Upper lobe of right lung (tissue), 1 donor: ENCODE data around the gene CCBE1. TPM values are rescaled to one million over a fixed set of nuclear protein-coding genes. Genes with fewer than 3 reads are reported as not detected.

Source experiments
- ATAC-seq: fragments of 200-7000 bp; cut with Tn5 transposase; one replicate; pipeline ENCODE4 v1.9.1; 2020; ENCODE audit warnings: mild to moderate bottlenecking, moderate library complexity
- DNase-seq: peaks from one replicate; pipeline ENCODE4 v3.0.0-alpha.2; 2020
- H3K27ac ChIP-seq: fragments of 200-600 bp; one replicate; pipeline ENCODE4 v1.8.0; 2022
- H3K27me3 ChIP-seq: fragments of 200-600 bp; one replicate; pipeline ENCODE4 v1.8.0; 2022; ENCODE audit warnings: mild to moderate bottlenecking
- H3K36me3 ChIP-seq: fragments of 200-600 bp; one replicate; pipeline ENCODE4 v1.8.0; 2022
- H3K4me1 ChIP-seq: fragments of 200-600 bp; one replicate; pipeline ENCODE4 v1.8.0; 2022
- H3K4me3 ChIP-seq: fragments of 200-600 bp; one replicate; pipeline ENCODE4 v1.8.0; 2022; ENCODE audit warnings: mild to moderate bottlenecking
- H3K9me3 ChIP-seq: fragments of 200-600 bp; one replicate; pipeline ENCODE4 v1.8.0; 2022
- intact Hi-C: fragments of 100-400 bp; cut with DNase I; formaldehyde crosslinking; loops from one replicate; pipeline ENCODE4 v1.11.0; 2022
- total RNA-seq: library from RNA; stranded (reverse); fragmentation: NEBNext Ultra II Directional; extraction: Animal tissue kit (Norgen Biotek cat#: 25700); gene quantifications from one replicate; pipeline ENCODE4 v1.2.1, GENCODE V29; 2021
- TF ChIP-seq, protein P1 (sequence below): fragments of 200-600 bp; IDR thresholded peaks from one replicate; pipeline ENCODE4 v1.8.0; 2022; ENCODE audit warnings: antibody characterized with exemption
- donor health status: DM: no; HTN: yes; CAD: no; lungs with severe emphysema.

Gene CCBE1
- total RNA-seq, 1 donor from 2014 or later: 27.8 TPM

DNA sequence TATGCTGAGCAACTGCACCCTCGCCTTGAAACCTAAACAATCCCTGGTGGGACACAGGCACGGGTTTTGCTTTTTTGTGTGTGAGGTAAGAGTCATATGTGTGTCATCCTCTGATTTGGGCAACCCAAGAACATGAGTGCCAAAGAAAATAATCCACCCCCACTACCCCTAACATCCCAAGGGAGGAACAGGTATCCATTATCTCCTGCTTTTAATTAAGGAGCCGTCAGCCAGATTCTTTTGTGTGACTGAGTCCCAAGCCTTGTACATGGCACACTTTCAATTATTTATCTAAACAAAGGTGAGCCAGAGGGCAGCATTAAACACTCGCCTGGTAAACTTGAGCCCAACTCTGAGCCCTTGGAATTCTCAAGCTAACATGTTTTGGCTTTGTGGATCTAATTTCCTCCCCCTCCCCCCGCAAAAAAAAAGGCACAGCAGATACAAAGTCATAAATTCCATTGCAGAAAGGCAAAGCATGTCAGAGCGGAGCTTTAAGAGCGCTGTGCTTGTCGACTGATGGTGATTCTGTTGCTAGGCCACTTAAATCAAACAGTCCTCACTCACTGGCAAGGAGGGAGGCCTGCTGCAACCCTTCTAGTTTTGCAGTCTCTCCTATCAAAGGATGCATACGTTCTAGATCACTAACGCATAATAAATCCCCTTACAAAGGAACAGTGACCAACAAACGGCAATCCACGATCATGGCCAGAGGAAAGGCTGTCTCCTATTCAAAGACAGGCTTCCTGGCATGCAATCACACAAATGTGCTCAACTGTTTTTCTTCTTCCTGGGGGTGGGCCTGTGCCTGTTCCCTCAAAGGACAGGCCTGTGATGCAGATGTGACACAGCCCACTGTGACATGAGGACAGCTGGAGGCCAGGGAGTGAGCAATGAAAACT lies 194.7 kb downstream of the CCBE1 start:
- DNase-seq (no peak), ATAC-seq (peak; percentile 77)
- Histone ChIP-seq H3K9me3 (no peaks in the 10 kb centered on the region), H3K4me1 (no peaks in the 10 kb centered on the region), H3K36me3 (no peaks in the 10 kb centered on the region), H3K27ac (peak overlapping the region; percentile 74), H3K4me3 (no peak overlapping the region), H3K27me3 (no peaks in the 10 kb centered on the region)
- intact Hi-C loops: no loop called here
- TF ChIP-seq, protein P1, sequence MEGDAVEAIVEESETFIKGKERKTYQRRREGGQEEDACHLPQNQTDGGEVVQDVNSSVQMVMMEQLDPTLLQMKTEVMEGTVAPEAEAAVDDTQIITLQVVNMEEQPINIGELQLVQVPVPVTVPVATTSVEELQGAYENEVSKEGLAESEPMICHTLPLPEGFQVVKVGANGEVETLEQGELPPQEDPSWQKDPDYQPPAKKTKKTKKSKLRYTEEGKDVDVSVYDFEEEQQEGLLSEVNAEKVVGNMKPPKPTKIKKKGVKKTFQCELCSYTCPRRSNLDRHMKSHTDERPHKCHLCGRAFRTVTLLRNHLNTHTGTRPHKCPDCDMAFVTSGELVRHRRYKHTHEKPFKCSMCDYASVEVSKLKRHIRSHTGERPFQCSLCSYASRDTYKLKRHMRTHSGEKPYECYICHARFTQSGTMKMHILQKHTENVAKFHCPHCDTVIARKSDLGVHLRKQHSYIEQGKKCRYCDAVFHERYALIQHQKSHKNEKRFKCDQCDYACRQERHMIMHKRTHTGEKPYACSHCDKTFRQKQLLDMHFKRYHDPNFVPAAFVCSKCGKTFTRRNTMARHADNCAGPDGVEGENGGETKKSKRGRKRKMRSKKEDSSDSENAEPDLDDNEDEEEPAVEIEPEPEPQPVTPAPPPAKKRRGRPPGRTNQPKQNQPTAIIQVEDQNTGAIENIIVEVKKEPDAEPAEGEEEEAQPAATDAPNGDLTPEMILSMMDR: no peak

DNA sequence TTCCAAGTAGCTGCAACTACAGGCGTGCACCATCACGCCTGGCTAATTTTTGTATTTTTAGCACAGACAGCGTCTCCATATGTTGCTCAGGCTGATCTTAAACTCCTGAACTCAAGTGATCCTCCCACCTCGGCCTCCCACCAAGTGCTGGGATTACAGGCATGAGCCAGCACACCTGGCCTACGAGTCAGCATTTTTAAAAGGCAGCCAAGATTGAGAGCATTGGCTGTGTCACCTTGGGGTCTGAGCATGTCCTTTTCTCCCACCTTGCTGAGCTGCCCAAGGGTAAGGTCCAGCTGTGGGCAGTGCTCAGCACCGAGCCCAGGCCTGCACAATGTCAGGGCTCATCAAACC lies 195.3 kb downstream of the CCBE1 start:
- no peak for DNase-seq
- TF ChIP-seq, protein P1: no peak
- Histone ChIP-seq H3K9me3 (no peaks in the 10 kb centered on the region), H3K27me3 (no peaks in the 10 kb centered on the region), H3K4me3 (no peak overlapping the region), H3K27ac (peak overlapping the region; percentile 51), H3K36me3 (no peaks in the 10 kb centered on the region), H3K4me1 (no peaks in the 10 kb centered on the region)
- intact Hi-C loops: no loop called here
- ATAC-seq: no peak

DNA sequence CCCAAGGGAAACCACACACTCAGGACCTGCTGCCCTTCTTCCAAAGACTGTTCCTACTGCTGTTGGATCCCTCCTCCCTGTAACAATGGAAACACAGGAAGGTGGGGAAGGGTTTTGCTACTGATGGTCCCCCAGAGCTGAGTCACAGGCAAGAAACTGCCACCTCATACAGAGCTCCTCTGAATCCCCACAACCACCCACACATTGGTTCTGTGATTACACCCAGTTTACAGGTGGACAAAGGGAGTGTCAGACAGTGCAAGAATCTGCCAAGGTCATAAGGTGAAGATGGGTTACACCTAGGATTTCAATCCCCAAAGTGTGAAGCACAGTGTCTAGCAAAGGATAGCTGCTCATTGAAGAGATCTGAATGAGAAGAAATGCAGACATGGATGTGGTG lies 196.5 kb downstream of the CCBE1 start:
- H3K4me3 ChIP-seq: no peak overlapping the region
- H3K36me3 ChIP-seq: no peaks in the 10 kb centered on the region
- H3K9me3 ChIP-seq: no peaks in the 10 kb centered on the region
- intact Hi-C loops: no loop called here
- DNase-seq (no peak), ATAC-seq (no peak)
- no peak overlapping the region for H3K27ac ChIP-seq
- TF ChIP-seq, protein P1: no peak
- no peaks in the 10 kb centered on the region for H3K27me3 ChIP-seq
- H3K4me1 ChIP-seq: no peaks in the 10 kb centered on the region

DNA sequence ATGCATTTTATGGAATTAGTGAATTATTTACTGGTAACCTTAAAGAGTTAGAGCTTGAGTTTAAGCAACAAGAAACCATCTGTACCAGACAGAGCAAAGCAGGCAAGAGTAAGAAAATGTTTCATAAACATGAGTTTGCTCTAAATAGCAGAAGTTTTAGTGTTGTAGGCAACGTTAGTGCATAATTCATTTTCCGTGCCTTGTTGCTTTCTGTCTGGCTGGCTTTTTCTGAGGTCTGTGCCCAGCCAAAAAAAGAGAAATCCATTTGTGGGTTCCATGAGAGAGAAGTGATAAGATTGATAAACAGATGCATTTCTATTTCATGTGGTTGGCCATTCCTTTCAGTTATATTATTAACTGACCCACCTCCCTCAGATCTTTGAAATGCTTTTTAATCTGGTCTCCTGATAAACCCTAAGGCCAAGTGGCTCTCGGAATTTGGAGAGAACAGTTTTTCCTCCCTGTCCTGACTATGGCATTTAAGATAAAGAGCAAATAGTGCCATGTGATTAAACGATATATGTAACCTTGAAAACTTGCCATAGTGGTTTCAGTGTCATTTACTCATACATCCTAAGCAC lies 198.6 kb downstream of the CCBE1 start:
- ATAC-seq (no peak), DNase-seq (no peak)
- no peaks in the 10 kb centered on the region for H3K9me3 ChIP-seq
- H3K36me3 ChIP-seq: no peaks in the 10 kb centered on the region
- H3K27ac ChIP-seq: no peak overlapping the region
- no peaks in the 10 kb centered on the region for H3K27me3 ChIP-seq
- intact Hi-C loops: no loop called here
- H3K4me3 ChIP-seq: no peak overlapping the region
- TF ChIP-seq, protein P1: no peak
- no peaks in the 10 kb centered on the region for H3K4me1 ChIP-seq

GRCh38 chr18:59492756-59493421 lies 204.3 kb downstream of the CCBE1 start:
- TF ChIP-seq, protein P1: no peak
- Histone ChIP-seq H3K27ac (no peak overlapping the region), H3K9me3 (no peaks in the 10 kb centered on the region), H3K27me3 (no peaks in the 10 kb centered on the region), H3K4me3 (no peak overlapping the region), H3K4me1 (no peaks in the 10 kb centered on the region), H3K36me3 (no peaks in the 10 kb centered on the region)
- DNase-seq (no peak), ATAC-seq (no peak)
- intact Hi-C loops: no loop called here
